Body of pancreas (tissue), 4 donors: ENCODE data around the gene BAZ2B.
"Not testable (repeated sequence)": the region's sequence is repeated elsewhere in the genome, so short reads cannot be mapped to it uniquely, and the experiment has no call there.

ENCODE experiments used
- CTCF ChIP-seq, 7 experiments: fragments of 450-650 bp in 4 of 7; fragments of 200-600 bp in 3 of 7; sonication (generic) in 3 of 7; IDR thresholded peaks; one replicate each; pipeline ENCODE4 v1.5.1; 2016 to 2019; ENCODE audit warnings: antibody characterized with exemption in 7 of 7
- POLR2A ChIP-seq, 3 donors: fragments of 450-650 bp; IDR thresholded peaks; one replicate each; pipeline ENCODE4 v1.6.1; 2016; ENCODE audit warnings: antibody characterized with exemption in 3 of 3, mild to moderate bottlenecking in 2 of 3

- TF ChIP-seq CTCF, POLR2A (IDR thresholded peaks at IDR 0.05): not testable (repeated sequence)
Measured at GRCh38 chr2:159625628-159626027, 9.3 kb upstream of the BAZ2B start.
